SK-N-SH (cell line): Measurements from ENCODE around the gene OSTF1.

Experiments used
- FOXJ3 ChIP-seq: sonication (generic); formaldehyde crosslinking; IDR thresholded peaks from 2 replicates; pipeline ENCODE4 v1.5.1; 2020; ENCODE audit warnings: mild to moderate bottlenecking, missing genetic modification reagents
- MAX ChIP-seq: IDR thresholded peaks from 2 replicates; pipeline ENCODE4 v1.4.0; 2012; ENCODE audit warnings: low read depth
- POLR2AphosphoS5 ChIP-seq: IDR thresholded peaks from 2 replicates; pipeline ENCODE4 v1.6.1; 2012; ENCODE audit warnings: low read depth, low read length
- REST ChIP-seq: IDR thresholded peaks from 2 replicates; pipeline ENCODE4 v1.6.1; 2012; ENCODE audit warnings: mild to moderate bottlenecking, low read depth, low read length, moderate library complexity
- TF ChIP-seq, protein P1 (sequence below): fragments of 200-600 bp; sonication (generic); IDR thresholded peaks from 2 replicates; pipeline ENCODE4 v1.6.1; 2017; ENCODE audit warnings: antibody characterized with exemption, mild to moderate bottlenecking, moderate library complexity

DNA sequence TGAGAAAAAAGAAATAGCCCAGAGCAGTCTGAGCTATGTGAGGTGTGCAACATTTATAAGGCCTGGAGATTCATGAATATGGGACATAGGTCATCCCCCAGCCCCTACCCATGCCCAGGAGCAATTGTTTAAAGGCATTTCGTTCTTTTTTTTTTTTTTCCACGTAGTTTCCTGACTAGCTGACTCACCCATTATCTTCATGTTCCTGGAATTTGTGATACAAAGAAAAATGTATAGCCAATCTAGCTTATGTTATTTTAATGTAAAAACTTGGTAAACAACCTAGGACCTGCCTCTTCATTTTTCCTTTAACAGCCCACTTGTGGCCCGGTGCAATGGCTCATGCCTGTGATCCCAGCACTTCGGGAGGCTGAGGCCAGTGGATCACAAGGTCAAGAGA lies 81.3 kb downstream of the OSTF1 start:
- TF ChIP-seq FOXJ3 (CRISPR knock-in tag) = no peak
- TF ChIP-seq, protein P1, sequence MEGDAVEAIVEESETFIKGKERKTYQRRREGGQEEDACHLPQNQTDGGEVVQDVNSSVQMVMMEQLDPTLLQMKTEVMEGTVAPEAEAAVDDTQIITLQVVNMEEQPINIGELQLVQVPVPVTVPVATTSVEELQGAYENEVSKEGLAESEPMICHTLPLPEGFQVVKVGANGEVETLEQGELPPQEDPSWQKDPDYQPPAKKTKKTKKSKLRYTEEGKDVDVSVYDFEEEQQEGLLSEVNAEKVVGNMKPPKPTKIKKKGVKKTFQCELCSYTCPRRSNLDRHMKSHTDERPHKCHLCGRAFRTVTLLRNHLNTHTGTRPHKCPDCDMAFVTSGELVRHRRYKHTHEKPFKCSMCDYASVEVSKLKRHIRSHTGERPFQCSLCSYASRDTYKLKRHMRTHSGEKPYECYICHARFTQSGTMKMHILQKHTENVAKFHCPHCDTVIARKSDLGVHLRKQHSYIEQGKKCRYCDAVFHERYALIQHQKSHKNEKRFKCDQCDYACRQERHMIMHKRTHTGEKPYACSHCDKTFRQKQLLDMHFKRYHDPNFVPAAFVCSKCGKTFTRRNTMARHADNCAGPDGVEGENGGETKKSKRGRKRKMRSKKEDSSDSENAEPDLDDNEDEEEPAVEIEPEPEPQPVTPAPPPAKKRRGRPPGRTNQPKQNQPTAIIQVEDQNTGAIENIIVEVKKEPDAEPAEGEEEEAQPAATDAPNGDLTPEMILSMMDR = no peak
- no peak for TF ChIP-seq REST
- TF ChIP-seq MAX = no peak
- TF ChIP-seq POLR2AphosphoS5 = no peak
